Measurements from ENCODE around the gene CTBP2.
"Not testable (repeated sequence)": the region's sequence is repeated elsewhere in the genome, so short reads cannot be mapped to it uniquely, and the experiment has no call there.

Gene CTBP2

DNA sequence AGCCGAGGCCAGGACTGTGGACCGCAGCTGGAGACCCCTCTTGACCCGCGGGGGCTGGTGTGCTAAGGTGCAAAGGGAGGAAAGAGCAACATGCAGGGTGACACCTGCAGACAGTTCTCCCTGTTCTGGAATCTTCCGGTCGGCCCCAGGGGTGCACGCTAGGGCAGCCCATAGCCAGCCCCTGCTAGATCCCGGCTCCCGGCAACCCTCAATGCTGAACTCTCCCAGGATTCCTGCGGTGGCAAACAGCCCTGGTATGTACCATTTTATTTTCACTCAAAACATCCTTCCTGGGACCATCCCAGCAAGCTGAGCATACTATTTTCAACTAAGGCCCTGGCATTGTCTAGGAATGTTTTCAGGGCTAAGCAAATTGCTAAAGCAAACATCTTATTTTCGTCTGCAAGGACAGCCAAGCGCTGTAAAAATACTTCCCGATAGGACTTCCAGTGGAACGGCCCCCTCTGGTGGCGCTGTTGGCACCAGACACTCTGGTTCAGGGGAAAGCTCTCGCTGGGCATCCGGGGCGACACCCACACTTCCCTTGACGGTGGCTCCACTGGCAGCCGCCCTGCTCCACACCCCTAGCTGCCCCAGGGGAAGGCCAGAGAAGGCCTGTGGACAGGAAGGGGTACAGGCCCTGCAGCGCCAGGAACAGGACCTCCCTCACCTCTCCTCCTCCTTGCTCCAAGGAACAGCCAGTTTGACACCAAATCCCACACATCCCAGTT is 99.4 kb downstream of the CTBP2 start:
- Histone ChIP-seq H3K4me1 (ENCODE audit: control insufficient read depth, insufficient read depth, low read length) (peaks cover 73% of the 10 kb centered on the region), H3K27me3 (ENCODE audit: control insufficient read depth, insufficient read depth, low read length) (no peaks in the 10 kb centered on the region), H3K27ac (ENCODE audit: low read depth, low read length) (peak overlapping the region; percentile 54), H3K36me3 (ENCODE audit: control insufficient read depth, insufficient read depth, low read length) (no peaks in the 10 kb centered on the region), H3K9ac (ENCODE audit: low read length) (no peak overlapping the region), H3K4me3 (ENCODE audit: low read length) (peak overlapping the region; percentile 31)

DNA sequence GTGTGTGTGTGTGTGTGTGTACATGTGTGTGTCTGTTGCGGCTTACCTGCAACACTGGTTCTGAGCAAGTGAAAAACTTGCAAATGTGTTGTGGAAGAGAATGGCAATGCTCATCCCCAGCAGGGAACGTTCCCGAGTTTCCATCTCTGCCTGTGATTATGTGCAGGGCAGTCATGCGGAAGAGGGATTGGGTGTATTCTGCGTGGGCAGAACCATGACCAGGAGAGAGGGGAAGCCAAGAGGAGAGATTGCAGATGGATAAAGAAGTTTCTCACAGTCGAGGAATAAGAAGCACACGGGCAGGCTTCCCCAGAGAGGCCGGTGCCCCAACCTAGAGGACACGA is 99.9 kb downstream of the CTBP2 start:
- Histone ChIP-seq H3K4me1 (ENCODE audit: control insufficient read depth, insufficient read depth, low read length) (peaks cover 76% of the 10 kb centered on the region), H3K4me3 (ENCODE audit: low read length) (peak overlapping the region; percentile 31), H3K27me3 (ENCODE audit: control insufficient read depth, insufficient read depth, low read length) (no peaks in the 10 kb centered on the region), H3K27ac (ENCODE audit: low read depth, low read length) (peak overlapping the region; percentile 54), H3K9ac (ENCODE audit: low read length) (no peak overlapping the region), H3K36me3 (ENCODE audit: control insufficient read depth, insufficient read depth, low read length) (no peaks in the 10 kb centered on the region)

DNA sequence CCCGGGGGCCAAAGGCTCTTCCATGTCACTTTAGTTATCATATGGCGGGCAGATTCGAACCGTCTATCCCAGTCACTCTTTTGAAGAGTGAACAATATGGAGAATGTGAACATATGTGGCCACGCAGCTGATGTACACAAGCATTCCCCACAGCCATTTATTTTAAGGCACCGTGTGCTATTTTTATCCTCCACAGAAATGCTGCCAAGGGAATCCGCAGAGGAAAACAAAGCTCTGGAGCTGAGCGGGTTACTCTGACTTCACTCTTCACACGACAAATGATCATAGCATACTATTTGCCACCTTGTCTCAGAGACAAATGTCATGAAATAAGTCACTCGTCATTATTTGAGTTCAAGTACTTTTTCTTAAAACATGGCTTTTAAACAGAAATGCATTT is 100.3 kb downstream of the CTBP2 start:
- Histone ChIP-seq H3K9ac (ENCODE audit: low read length) (no peak overlapping the region), H3K4me1 (ENCODE audit: control insufficient read depth, insufficient read depth, low read length) (peaks cover 76% of the 10 kb centered on the region), H3K27me3 (ENCODE audit: control insufficient read depth, insufficient read depth, low read length) (no peaks in the 10 kb centered on the region), H3K4me3 (ENCODE audit: low read length) (no peak overlapping the region), H3K36me3 (ENCODE audit: control insufficient read depth, insufficient read depth, low read length) (no peaks in the 10 kb centered on the region), H3K27ac (ENCODE audit: low read depth, low read length) (peak overlapping the region; percentile 54)

DNA sequence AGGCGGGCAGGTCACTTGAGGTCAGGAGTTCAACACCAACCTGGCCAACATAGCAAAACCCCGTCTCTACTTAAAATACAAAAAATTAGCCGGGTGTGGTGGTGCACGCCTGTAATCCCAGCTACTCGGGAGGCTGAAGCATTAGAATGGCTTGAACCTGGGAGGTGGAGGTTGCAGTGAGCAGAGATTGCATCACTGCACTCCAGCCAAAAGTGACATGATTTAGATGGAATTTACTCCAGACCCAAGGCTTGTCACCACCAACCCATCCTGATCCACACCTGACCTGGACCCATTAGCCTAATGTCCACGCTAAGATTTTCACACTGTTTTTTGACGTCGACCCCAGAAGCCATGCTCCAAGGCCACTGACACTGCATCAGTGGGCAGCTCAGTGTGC is 101.0 kb downstream of the CTBP2 start:
- peaks cover 73% of the 10 kb centered on the region for H3K4me1 ChIP-seq (ENCODE audit: control insufficient read depth, insufficient read depth, low read length)
- not testable (repeated sequence) for H3K27me3 ChIP-seq (ENCODE audit: control insufficient read depth, insufficient read depth, low read length)

DNA sequence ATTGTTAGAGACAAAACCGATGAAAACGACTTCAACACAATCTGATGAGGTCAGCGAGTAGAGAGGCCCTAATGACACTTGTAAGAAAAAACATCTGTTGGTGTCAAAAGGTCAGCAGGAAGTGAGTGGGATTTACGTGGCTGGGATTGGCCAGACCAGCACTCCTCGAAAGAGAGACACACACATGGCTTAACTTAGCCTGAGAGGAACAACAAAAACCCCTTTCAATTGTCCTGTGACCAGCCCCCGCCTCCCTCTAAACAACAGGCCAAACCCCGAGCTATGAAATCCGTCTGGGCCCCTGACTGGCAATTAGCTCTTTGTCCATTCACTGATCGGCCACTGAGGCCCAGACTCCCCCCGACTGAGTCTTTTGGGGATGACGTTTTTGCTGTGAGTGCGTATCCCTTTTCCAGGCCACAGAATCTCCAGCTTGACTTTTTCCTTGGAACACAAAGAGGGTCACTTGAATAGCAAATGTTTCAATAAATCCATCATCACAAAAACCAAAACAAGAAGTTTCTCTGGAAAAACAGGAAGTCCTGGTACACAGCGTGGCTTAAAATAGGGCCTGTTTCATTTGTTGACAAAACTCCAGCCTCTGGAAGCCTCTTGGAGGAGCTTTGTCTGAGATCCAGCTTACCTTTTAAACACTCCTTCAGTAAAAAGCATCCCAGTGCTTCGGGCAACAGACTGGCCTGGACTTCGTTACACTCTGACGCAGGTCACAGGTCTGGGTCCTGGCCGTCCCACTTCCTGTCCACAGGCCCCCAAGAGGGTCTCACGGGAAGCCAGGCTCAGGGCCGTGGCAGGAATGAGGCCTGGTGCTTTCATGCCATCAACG is 103.0 kb downstream of the CTBP2 start:
- Histone ChIP-seq H3K9ac (ENCODE audit: low read length) (no peak overlapping the region), H3K27ac (ENCODE audit: low read depth, low read length) (peak overlapping the region; percentile 93), H3K36me3 (ENCODE audit: control insufficient read depth, insufficient read depth, low read length) (no peaks in the 10 kb centered on the region), H3K4me3 (ENCODE audit: low read length) (no peak overlapping the region), H3K4me1 (ENCODE audit: control insufficient read depth, insufficient read depth, low read length) (peaks cover 62% of the 10 kb centered on the region), H3K27me3 (ENCODE audit: control insufficient read depth, insufficient read depth, low read length) (no peaks in the 10 kb centered on the region)

More for the DNA sequence above, 101.0 kb downstream of the CTBP2 start:
- not testable (repeated sequence) for H3K36me3 ChIP-seq (ENCODE audit: control insufficient read depth, insufficient read depth, low read length); H3K9ac ChIP-seq (ENCODE audit: low read length); H3K4me3 ChIP-seq (ENCODE audit: low read length)
- peak overlapping the region; percentile 2 for H3K27ac ChIP-seq (ENCODE audit: low read depth, low read length)

DNA sequence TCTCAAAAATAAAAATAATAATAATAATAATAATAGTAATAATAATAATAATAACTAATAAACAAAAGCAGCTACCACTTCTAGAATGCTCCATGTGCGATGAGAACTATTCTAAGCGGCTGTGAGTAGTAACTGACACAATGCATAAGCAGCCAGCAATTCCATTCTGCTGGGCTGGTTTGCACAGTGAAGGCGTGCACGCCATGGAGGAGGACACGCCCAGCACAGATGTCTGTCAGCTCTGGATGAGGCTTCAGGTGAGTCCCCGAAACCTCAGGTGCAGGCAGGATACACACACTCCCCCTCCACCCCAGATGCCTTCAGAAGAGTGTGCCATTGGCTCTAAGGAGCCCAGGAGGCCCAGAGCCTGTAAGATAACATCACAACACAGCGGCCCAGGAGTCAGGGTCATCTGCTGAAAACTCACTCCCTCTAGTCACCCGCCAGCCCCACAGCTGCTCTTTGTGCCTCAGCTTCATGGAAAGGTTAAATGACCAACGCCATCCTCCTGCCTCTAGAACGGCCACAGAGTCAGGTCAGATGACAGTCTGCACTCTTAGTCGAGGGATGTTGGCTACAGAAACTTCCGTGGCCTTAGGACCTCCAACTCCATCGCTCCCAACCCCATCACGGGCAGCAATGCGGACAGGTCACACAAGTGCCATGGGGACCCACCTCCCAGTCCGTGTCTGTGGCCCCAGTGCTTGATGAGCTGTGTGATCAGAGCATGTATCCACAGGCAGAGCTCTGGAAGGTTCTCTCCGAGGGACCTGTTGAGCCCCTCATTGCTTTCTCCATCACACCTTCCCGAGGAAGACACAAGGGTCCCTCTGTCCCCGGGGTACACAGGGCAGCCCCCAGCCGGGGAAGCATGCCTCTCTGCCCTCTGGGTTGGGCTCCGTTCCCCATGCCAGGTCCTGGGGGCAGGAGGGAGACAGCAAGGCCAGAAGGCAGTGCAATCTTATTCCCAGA is 103.9 kb downstream of the CTBP2 start:
- Histone ChIP-seq H3K4me3 (ENCODE audit: low read length) (peak overlapping the region; percentile 30), H3K36me3 (ENCODE audit: control insufficient read depth, insufficient read depth, low read length) (no peaks in the 10 kb centered on the region), H3K27ac (ENCODE audit: low read depth, low read length) (peak overlapping the region; percentile 93), H3K9ac (ENCODE audit: low read length) (no peak overlapping the region), H3K4me1 (ENCODE audit: control insufficient read depth, insufficient read depth, low read length) (peaks cover 56% of the 10 kb centered on the region), H3K27me3 (ENCODE audit: control insufficient read depth, insufficient read depth, low read length) (no peaks in the 10 kb centered on the region)

DNA sequence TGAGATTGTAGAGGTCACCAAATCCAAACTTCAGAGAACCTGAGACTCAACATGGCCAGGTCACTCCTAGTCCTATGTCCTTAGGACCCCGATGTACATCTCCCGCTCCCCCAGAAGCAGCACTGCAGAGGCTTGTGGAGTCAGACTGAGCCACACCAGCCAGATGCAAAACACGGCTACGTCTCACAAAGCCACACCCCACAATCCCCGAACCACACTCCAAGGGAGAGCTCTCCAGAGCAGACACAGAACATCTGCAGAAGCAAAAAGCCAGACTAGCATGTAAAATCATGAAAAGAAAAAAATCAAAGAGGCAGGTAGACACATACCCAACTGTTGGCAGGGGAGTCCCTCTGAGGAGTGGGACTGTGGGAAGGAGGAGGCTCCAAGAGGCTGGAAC is 104.9 kb downstream of the CTBP2 start:
- no peak overlapping the region for H3K9ac ChIP-seq (ENCODE audit: low read length)
- H3K27ac ChIP-seq (ENCODE audit: low read depth, low read length), result peak overlapping the region; percentile 66
- H3K27me3 ChIP-seq (ENCODE audit: control insufficient read depth, insufficient read depth, low read length), result no peaks in the 10 kb centered on the region
- H3K36me3 ChIP-seq (ENCODE audit: control insufficient read depth, insufficient read depth, low read length), result no peaks in the 10 kb centered on the region
- peaks cover 46% of the 10 kb centered on the region for H3K4me1 ChIP-seq (ENCODE audit: control insufficient read depth, insufficient read depth, low read length)
- H3K4me3 ChIP-seq (ENCODE audit: low read length), result no peak overlapping the region

DNA sequence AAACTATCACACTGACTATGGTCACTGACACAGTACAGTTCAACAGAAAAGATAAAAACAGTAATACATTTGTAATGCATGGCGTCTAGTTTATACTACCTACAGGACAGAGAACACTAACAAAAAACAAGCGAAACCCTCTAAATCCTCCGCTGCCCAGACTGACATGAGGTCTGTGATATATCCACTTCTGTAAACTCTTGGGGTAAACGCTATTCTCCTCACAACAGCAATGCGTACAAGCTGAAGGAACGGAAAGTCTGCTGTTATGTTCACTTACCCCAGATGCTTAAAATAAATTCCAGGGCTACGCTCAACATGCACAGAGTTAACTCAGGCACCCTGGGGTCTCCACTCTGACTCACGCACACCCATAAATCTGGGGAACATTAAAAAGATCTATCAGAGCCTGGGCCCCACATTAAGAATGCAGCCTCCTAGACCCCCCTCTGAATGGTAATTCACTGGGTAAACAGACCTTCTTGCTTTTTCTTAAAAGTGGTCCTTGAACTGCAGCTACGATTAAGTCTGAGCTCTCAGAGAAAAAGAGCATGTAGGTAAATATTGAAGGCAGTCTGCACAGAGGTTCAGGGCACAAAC is 105.6 kb downstream of the CTBP2 start:
- H3K27me3 ChIP-seq (ENCODE audit: control insufficient read depth, insufficient read depth, low read length), result no peaks in the 10 kb centered on the region
- H3K9ac ChIP-seq (ENCODE audit: low read length), result no peak overlapping the region
- H3K4me3 ChIP-seq (ENCODE audit: low read length), result peak overlapping the region; percentile 16
- H3K27ac ChIP-seq (ENCODE audit: low read depth, low read length), result peak overlapping the region; percentile 66
- peaks cover 39% of the 10 kb centered on the region for H3K4me1 ChIP-seq (ENCODE audit: control insufficient read depth, insufficient read depth, low read length)
- H3K36me3 ChIP-seq (ENCODE audit: control insufficient read depth, insufficient read depth, low read length), result no peaks in the 10 kb centered on the region

DNA sequence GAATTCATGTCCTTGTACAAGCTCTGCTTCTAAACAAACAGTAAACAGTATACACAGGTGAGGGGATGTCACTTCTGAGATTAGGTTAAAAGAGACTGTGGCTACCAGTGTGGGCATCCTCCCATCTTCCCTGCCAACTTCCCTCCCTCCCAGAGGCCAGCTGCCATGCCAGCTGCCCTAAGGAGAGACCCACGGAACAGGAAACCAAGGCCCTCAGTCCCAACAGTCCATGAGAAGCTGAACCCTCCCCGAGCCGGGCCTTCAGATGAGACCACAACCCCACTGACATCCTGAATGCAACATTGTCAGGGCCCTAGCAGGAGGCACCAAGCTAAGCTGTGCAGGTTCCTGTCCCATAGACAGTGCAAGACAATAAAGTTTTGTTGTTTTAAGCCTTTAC is 106.1 kb downstream of the CTBP2 start:
- H3K36me3 ChIP-seq (ENCODE audit: control insufficient read depth, insufficient read depth, low read length), result no peaks in the 10 kb centered on the region
- H3K27me3 ChIP-seq (ENCODE audit: control insufficient read depth, insufficient read depth, low read length), result no peaks in the 10 kb centered on the region
- peak overlapping the region; percentile 66 for H3K27ac ChIP-seq (ENCODE audit: low read depth, low read length)
- no peak overlapping the region for H3K9ac ChIP-seq (ENCODE audit: low read length)
- H3K4me1 ChIP-seq (ENCODE audit: control insufficient read depth, insufficient read depth, low read length), result peaks cover 39% of the 10 kb centered on the region
- no peak overlapping the region for H3K4me3 ChIP-seq (ENCODE audit: low read length)

DNA sequence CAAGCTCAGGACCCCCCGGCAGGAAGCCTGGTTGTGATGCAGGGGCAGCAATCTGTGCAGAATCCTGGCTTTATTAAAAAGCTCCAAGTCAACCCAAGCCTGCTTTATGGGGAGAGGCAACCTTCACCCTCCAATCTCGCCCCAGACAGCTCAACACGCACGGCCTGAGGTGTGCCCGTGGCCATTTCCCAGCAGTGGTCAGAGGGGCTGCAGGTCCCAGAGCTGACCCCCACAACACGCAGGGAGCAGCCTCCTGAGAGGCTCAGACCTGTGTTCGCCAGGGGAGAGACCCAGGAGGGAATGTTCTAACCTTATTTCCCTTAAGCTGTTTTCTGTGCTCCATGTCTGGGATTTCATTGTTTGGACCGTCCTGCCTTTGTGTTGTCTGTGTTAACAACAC is 108.2 kb downstream of the CTBP2 start:
- Histone ChIP-seq H3K36me3 (ENCODE audit: control insufficient read depth, insufficient read depth, low read length) (no peaks in the 10 kb centered on the region), H3K9ac (ENCODE audit: low read length) (no peak overlapping the region), H3K27me3 (ENCODE audit: control insufficient read depth, insufficient read depth, low read length) (no peaks in the 10 kb centered on the region), H3K4me3 (ENCODE audit: low read length) (no peak overlapping the region), H3K4me1 (ENCODE audit: control insufficient read depth, insufficient read depth, low read length) (peaks cover 41% of the 10 kb centered on the region), H3K27ac (ENCODE audit: low read depth, low read length) (no peak overlapping the region)

DNA sequence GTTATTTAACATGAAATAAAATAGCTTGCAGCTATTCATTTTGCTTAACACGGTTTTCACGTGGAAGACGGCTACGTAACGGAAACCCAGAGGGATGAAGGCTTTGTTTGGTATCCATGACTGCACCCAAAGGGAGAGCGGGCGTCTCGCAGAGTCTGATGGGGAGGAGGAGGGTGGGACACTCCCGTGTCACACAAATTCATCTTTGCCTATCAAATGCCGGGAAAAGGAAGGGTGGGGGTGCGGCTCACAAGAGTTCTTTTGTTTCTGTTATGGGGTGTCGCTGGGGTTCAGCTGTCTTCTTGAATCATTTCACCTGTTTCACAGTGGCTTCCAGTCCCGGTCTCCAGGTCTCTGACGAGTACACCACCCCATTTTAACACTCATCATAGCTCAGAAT is 110.0 kb downstream of the CTBP2 start:
- H3K4me1 ChIP-seq (ENCODE audit: control insufficient read depth, insufficient read depth, low read length), result peaks cover 27% of the 10 kb centered on the region
- no peaks in the 10 kb centered on the region for H3K36me3 ChIP-seq (ENCODE audit: control insufficient read depth, insufficient read depth, low read length)
- H3K27ac ChIP-seq (ENCODE audit: low read depth, low read length), result no peak overlapping the region
- no peaks in the 10 kb centered on the region for H3K27me3 ChIP-seq (ENCODE audit: control insufficient read depth, insufficient read depth, low read length)
- no peak overlapping the region for H3K4me3 ChIP-seq (ENCODE audit: low read length)
- no peak overlapping the region for H3K9ac ChIP-seq (ENCODE audit: low read length)
